GM23248 (cell line): Measurements from ENCODE around the gene TNS3. TPM values are rescaled to one million over a fixed set of nuclear protein-coding genes. Genes with fewer than 3 reads are reported as not detected.
A peak's percentile ranks its signal among the peaks of the same experiment; 100 is the strongest.

Experiments used
- DNase-seq: peaks from one replicate; pipeline ENCODE4 v3.0.0-alpha.2; 2015
- H2AFZ ChIP-seq: fragments of 200-600 bp; sonication (generic); 2 replicates; pipeline ENCODE4 v1.6.1; 2016; ENCODE audit warnings: antibody characterized with exemption
- H3F3A ChIP-seq: fragments of 200-600 bp; sonication (generic); 2 replicates; pipeline ENCODE4 v1.6.1; 2016; ENCODE audit warnings: mild to moderate bottlenecking, antibody characterized with exemption, mixed run types; ENCODE audit not compliant: insufficient read depth
- H3K27ac ChIP-seq: fragments of 200-600 bp; sonication (generic); 2 replicates; pipeline ENCODE4 v1.5.1; 2016; ENCODE audit warnings: mild to moderate bottlenecking
- H3K27me3 ChIP-seq: fragments of 200-600 bp; sonication (generic); replicated peaks from 2 replicates; pipeline ENCODE4 v1.6.1; 2016; ENCODE audit warnings: mild to moderate bottlenecking; ENCODE audit not compliant: insufficient read depth
- H3K36me3 ChIP-seq: fragments of 200-600 bp; sonication (generic); 2 replicates; pipeline ENCODE4 v1.6.1; 2016; ENCODE audit warnings: low read depth, mild to moderate bottlenecking
- H3K4me1 ChIP-seq: fragments of 200-600 bp; sonication (generic); 2 replicates; pipeline ENCODE4 v1.6.1; 2016; ENCODE audit warnings: mild to moderate bottlenecking; ENCODE audit not compliant: insufficient read depth
- H3K4me2 ChIP-seq: fragments of 200-600 bp; sonication (generic); one replicate; pipeline ENCODE4 v1.6.1; 2016; ENCODE audit warnings: mild to moderate bottlenecking; ENCODE audit not compliant: unreplicated experiment
- H3K4me3 ChIP-seq: fragments of 200-600 bp; sonication (generic); 2 replicates; pipeline ENCODE4 v1.5.1; 2016; ENCODE audit warnings: mild to moderate bottlenecking
- H3K79me2 ChIP-seq: fragments of 200-600 bp; sonication (generic); 2 replicates; pipeline ENCODE4 v1.6.1; 2016; ENCODE audit warnings: mild to moderate bottlenecking; ENCODE audit not compliant: insufficient read depth
- H3K9ac ChIP-seq: fragments of 200-600 bp; sonication (generic); 2 replicates; pipeline ENCODE4 v1.6.1; 2016; ENCODE audit warnings: mild to moderate bottlenecking
- H3K9me2 ChIP-seq: fragments of 200-600 bp; sonication (generic); 2 replicates; pipeline ENCODE4 v1.6.1; 2016; ENCODE audit warnings: mixed run types, mild to moderate bottlenecking, moderate library complexity; ENCODE audit not compliant: insufficient read depth
- H3K9me3 ChIP-seq: fragments of 200-600 bp; sonication (generic); one replicate; pipeline ENCODE4 v1.6.1; 2017; ENCODE audit warnings: low read depth
- H4K20me1 ChIP-seq: fragments of 200-600 bp; sonication (generic); 2 replicates; pipeline ENCODE4 v1.6.0; 2016; ENCODE audit not compliant: insufficient read depth
- EZH2 ChIP-seq: fragments of 200-600 bp; sonication (generic); IDR thresholded peaks from 2 replicates; pipeline ENCODE4 v1.6.1; 2018; ENCODE audit warnings: antibody characterized with exemption, mild to moderate bottlenecking; ENCODE audit not compliant: insufficient read depth, poor library complexity, severe bottlenecking
- EZH2phosphoT487 ChIP-seq: fragments of 200-600 bp; sonication (generic); IDR thresholded peaks from 2 replicates; pipeline ENCODE4 v1.6.1; 2018; ENCODE audit warnings: antibody characterized with exemption, moderate library complexity, mild to moderate bottlenecking, low read depth; ENCODE audit not compliant: insufficient read depth
- WGBS, 2 experiments: methylation state at CpG; one replicate each; pipeline ENCODE4 v1.1.6; 2015 to 2017; ENCODE audit warnings: low lambda C conversion rate in 2 of 2, low coverage in 1 of 2; ENCODE audit errors: missing lambda C conversion rate in 2 of 2; 5-methylcytosine and 5-hydroxymethylcytosine counted together
- in situ Hi-C: fragments of 300-500 bp; cut with MboI; formaldehyde crosslinking; loops from 2 replicates; pipeline ENCODE4 v1.15.0; 2020
- polyA plus RNA-seq: library from polyadenylated mRNA; unstranded; fragments of >200 nt; fragmentation: Nextera tagmentation; extraction: Ambion mirVana; gene quantifications from 2 replicates; pipeline ENCODE4 v1.2.1, GENCODE V29; 2016
- total RNA-seq: library from RNA; depleted of rRNA; stranded (reverse); fragments of >200 nt; shearing (Covaris generic); gene quantifications from 2 replicates; pipeline ENCODE4 v1.2.3, GENCODE V29; 2014

TNS3 gene
- total and polyA plus RNA-seq, 2 experiments from 2014 or later = 18.6 to 47.0 TPM

GRCh38 chr7:47338026-47338425 is 243.9 kb downstream of the TNS3 start:
- DNase-seq = peak; percentile 46
- 95 to 97% methylated on average over 1 of the region's 1 CpG for WGBS, 2 experiments
- H4K20me1 ChIP-seq = no peaks in the 10 kb centered on the region
- no peak overlapping the region for H3K27ac ChIP-seq
- H3K4me2 ChIP-seq = no peak overlapping the region
- no peak overlapping the region for H3K4me3 ChIP-seq
- H3K27me3 ChIP-seq = no peaks in the 10 kb centered on the region
- in situ Hi-C loops = no loop called here
- TF ChIP-seq EZH2phosphoT487 (no peak), EZH2 (no peak)
- H3K79me2 ChIP-seq = no peaks in the 10 kb centered on the region
- H3F3A ChIP-seq = peaks cover 34% of the 10 kb centered on the region
- H3K4me1 ChIP-seq = peaks cover 31% of the 10 kb centered on the region
- H3K9ac ChIP-seq = no peak overlapping the region
- H3K9me2 ChIP-seq = no peaks in the 10 kb centered on the region
- H3K36me3 ChIP-seq = 0 out of 2 replicates have a peak, but pooled peaks cover 6% of the 10 kb centered on the region
- no peaks in the 10 kb centered on the region for H3K9me3 ChIP-seq
- H2AFZ ChIP-seq = no peak overlapping the region

GRCh38 chr7:47337531-47337930 is 244.4 kb downstream of the TNS3 start:
- Histone ChIP-seq H3F3A (peaks cover 34% of the 10 kb centered on the region), H3K4me1 (peaks cover 31% of the 10 kb centered on the region), H3K27me3 (no peaks in the 10 kb centered on the region), H3K4me3 (no peak overlapping the region), H3K4me2 (no peak overlapping the region), H4K20me1 (no peaks in the 10 kb centered on the region), H3K79me2 (no peaks in the 10 kb centered on the region), H2AFZ (no peak overlapping the region), H3K9me2 (no peaks in the 10 kb centered on the region), H3K36me3 (0 out of 2 replicates have a peak, but pooled peaks cover 6% of the 10 kb centered on the region), H3K27ac (no peak overlapping the region), H3K9ac (no peak overlapping the region), H3K9me3 (no peaks in the 10 kb centered on the region)
- 77 to 79% methylated on average over 3 of the region's 3 CpGs for WGBS, 2 experiments
- in situ Hi-C loops = no loop called here
- TF ChIP-seq EZH2phosphoT487 (no peak), EZH2 (no peak)
- peak; percentile 36 for DNase-seq

GRCh38 chr7:47336472-47337425 is 245.2 kb downstream of the TNS3 start:
- Histone ChIP-seq H3K27me3 (no peaks in the 10 kb centered on the region), H3K4me2 (no peak overlapping the region), H3K9me3 (no peaks in the 10 kb centered on the region), H3K27ac (peak overlapping the region; percentile 51), H3K9ac (no peak overlapping the region), H4K20me1 (no peaks in the 10 kb centered on the region), H3K4me1 (peaks cover 31% of the 10 kb centered on the region), H3K4me3 (no peak overlapping the region), H3K79me2 (no peaks in the 10 kb centered on the region), H3F3A (peaks cover 34% of the 10 kb centered on the region), H3K9me2 (no peaks in the 10 kb centered on the region), H3K36me3 (0 out of 2 replicates have a peak, but pooled peaks cover 6% of the 10 kb centered on the region), H2AFZ (no peak overlapping the region)
- in situ Hi-C loops = no loop called here
- WGBS, 2 experiments = 79 to 80% methylated on average over 12 of the region's 12 CpGs
- DNase-seq = no peak
- TF ChIP-seq EZH2 = no peak
- no peak for TF ChIP-seq EZH2phosphoT487

- Histone ChIP-seq H4K20me1 (no peaks in the 10 kb centered on the region), H3K27ac (peak overlapping the region; percentile 59), H3K9me3 (no peaks in the 10 kb centered on the region), H3K4me1 (peaks cover 31% of the 10 kb centered on the region), H3K4me3 (no peak overlapping the region), H3K9ac (peak overlapping the region; percentile 27; the same call in 1 of the 2 replicates), H2AFZ (no peak overlapping the region), H3K4me2 (peak overlapping the region; percentile 54), H3K36me3 (0 out of 2 replicates have a peak, but pooled peaks cover 2% of the 10 kb centered on the region), H3K79me2 (no peaks in the 10 kb centered on the region), H3K9me2 (no peaks in the 10 kb centered on the region), H3K27me3 (no peaks in the 10 kb centered on the region), H3F3A (peaks cover 34% of the 10 kb centered on the region)
- TF ChIP-seq EZH2 = no peak
- no peak for TF ChIP-seq EZH2phosphoT487
- peak; percentile 96 for DNase-seq
- in situ Hi-C loops = no loop called here
- 28 to 32% methylated on average over 10 of the region's 10 CpGs for WGBS, 2 experiments
These were observed 246.1 kb downstream of the TNS3 start for GRCh38 chr7:47335557-47336471.
